ENCODE results near the gene FMNL1. TPM values are rescaled to one million over a fixed set of nuclear protein-coding genes. Genes with fewer than 3 reads are reported as not detected.

FMNL1 gene
- total RNA-seq, 5 donors from 2014 or later (not counting 1 experiment from before 2014, with no cell fraction given): 362 to 473 (median 457) TPM

GRCh38 chr17:45184144-45184543 lies 37.5 kb upstream of the FMNL1 start:
- Mint-ChIP-seq H3K27me3 (peaks cover 0 to 1% of the 10 kb centered on the region in 2 donors), H3K4me3 (no peak overlapping the region), H3K4me1 (no peaks in the 10 kb centered on the region), H3K27ac (no peak overlapping the region), H3K9me3 (no peaks in the 10 kb centered on the region), H3K36me3 (no peaks in the 10 kb centered on the region)
- CTCF ChIA-PET: interaction anchor here in 1 of 2 donors (1.4 kb wide), 1 partner anchor 49 kb away, joined by 4 read pairs; the partner anchor contains the start of gene ACBD4
- POLR2A ChIA-PET: interaction anchor here in 1 of 2 donors (0.6 kb wide), 1 partner anchor 29 kb away, joined by 9 read pairs; no protein-coding TSS in a partner anchor
- no peak overlapping the region for H3K27ac ChIP-seq (ENCODE audit: low read length)
- no peaks in the 10 kb centered on the region for H3K36me3 ChIP-seq (ENCODE audit: control insufficient read depth in 2 of 2, extremely low read depth in 1 of 2, insufficient read depth in 1 of 2, low read length in 1 of 2)
- 60% methylated on average over 2 of the region's 5 CpGs for WGBS (ENCODE audit: insufficient coverage)
- no peaks in the 10 kb centered on the region for H3K9me3 ChIP-seq
- no peaks in the 10 kb centered on the region for H3K27me3 ChIP-seq (replicated peaks in 1 of 2; ENCODE audit: control insufficient read depth in 2 of 2, extremely low read depth in 1 of 2, insufficient read depth in 2 of 2, low read length in 1 of 2)
- DNase-seq (no peak), ATAC-seq (replicated peaks in 1 of 4) (no peak)
- no peaks in the 10 kb centered on the region for H3K4me1 ChIP-seq (ENCODE audit: control insufficient read depth in 1 of 2, extremely low read depth in 1 of 2, insufficient read depth in 2 of 2, low read length in 2 of 2)
- no peak overlapping the region for H3K4me3 ChIP-seq (ENCODE audit: control insufficient read depth in 1 of 2, extremely low read depth in 1 of 2, low read length in 1 of 2)

- Histone ChIP-seq H3K36me3 (ENCODE audit: control insufficient read depth in 2 of 2, extremely low read depth in 1 of 2, insufficient read depth in 1 of 2, low read length in 1 of 2) (no peaks in the 10 kb centered on the region), H3K4me3 (ENCODE audit: control insufficient read depth in 1 of 2, extremely low read depth in 1 of 2, low read length in 1 of 2) (no peak overlapping the region), H3K4me1 (ENCODE audit: control insufficient read depth in 1 of 2, extremely low read depth in 1 of 2, insufficient read depth in 2 of 2, low read length in 2 of 2) (no peaks in the 10 kb centered on the region), H3K27me3 (replicated peaks in 1 of 2; ENCODE audit: control insufficient read depth in 2 of 2, extremely low read depth in 1 of 2, insufficient read depth in 2 of 2, low read length in 1 of 2) (no peaks in the 10 kb centered on the region), H3K9me3 (no peaks in the 10 kb centered on the region), H3K27ac (ENCODE audit: low read length) (no peak overlapping the region)
- no peaks in the 10 kb centered on the region for H3K36me3 Mint-ChIP-seq
- H3K4me1 Mint-ChIP-seq: no peaks in the 10 kb centered on the region
- H3K4me3 Mint-ChIP-seq: no peak overlapping the region
- ATAC-seq (replicated peaks in 1 of 4) (no peak), DNase-seq (no peak)
- H3K27ac Mint-ChIP-seq: no peak overlapping the region
- POLR2A ChIA-PET: no interaction called here
- CTCF ChIA-PET: interaction anchor here in 1 of 2 donors (0.7 kb wide), 1 partner anchor 16 kb away, joined by 4 read pairs; no protein-coding TSS in a partner anchor
- peaks cover 0 to 1% of the 10 kb centered on the region in 2 donors for H3K27me3 Mint-ChIP-seq
- WGBS (ENCODE audit: insufficient coverage): 93% methylated on average over 3 of the region's 7 CpGs
- H3K9me3 Mint-ChIP-seq: no peaks in the 10 kb centered on the region
Measured at GRCh38 chr17:45186801-45187354, 34.8 kb upstream of the FMNL1 start.

- Histone ChIP-seq H3K4me3 (ENCODE audit: control insufficient read depth in 1 of 2, extremely low read depth in 1 of 2, low read length in 1 of 2) (no peak overlapping the region), H3K27ac (ENCODE audit: low read length) (no peak overlapping the region), H3K36me3 (ENCODE audit: control insufficient read depth in 2 of 2, extremely low read depth in 1 of 2, insufficient read depth in 1 of 2, low read length in 1 of 2) (no peaks in the 10 kb centered on the region), H3K4me1 (ENCODE audit: control insufficient read depth in 1 of 2, extremely low read depth in 1 of 2, insufficient read depth in 2 of 2, low read length in 2 of 2) (no peaks in the 10 kb centered on the region), H3K9me3 (no peaks in the 10 kb centered on the region), H3K27me3 (replicated peaks in 1 of 2; ENCODE audit: control insufficient read depth in 2 of 2, extremely low read depth in 1 of 2, insufficient read depth in 2 of 2, low read length in 1 of 2) (no peaks in the 10 kb centered on the region)
- no peak for DNase-seq
- Mint-ChIP-seq H3K4me1 (no peaks in the 10 kb centered on the region), H3K27me3 (peaks cover 0 to 1% of the 10 kb centered on the region in 2 donors), H3K36me3 (no peaks in the 10 kb centered on the region), H3K4me3 (no peak overlapping the region), H3K9me3 (no peaks in the 10 kb centered on the region), H3K27ac (no peak overlapping the region)
- ATAC-seq (replicated peaks in 1 of 4): no peak
- ChIA-PET POLR2A (no interaction called here), CTCF (interaction anchor here in 1 of 2 donors (2.1 kb wide), 1 partner anchor 54 kb away, joined by 9 read pairs; the partner anchor contains the start of gene ACBD4)
- WGBS (ENCODE audit: insufficient coverage): no CpG with 5 or more reads among the region's 2 CpGs
Measured at GRCh38 chr17:45189009-45189408, 32.7 kb upstream of the FMNL1 start.

DNA sequence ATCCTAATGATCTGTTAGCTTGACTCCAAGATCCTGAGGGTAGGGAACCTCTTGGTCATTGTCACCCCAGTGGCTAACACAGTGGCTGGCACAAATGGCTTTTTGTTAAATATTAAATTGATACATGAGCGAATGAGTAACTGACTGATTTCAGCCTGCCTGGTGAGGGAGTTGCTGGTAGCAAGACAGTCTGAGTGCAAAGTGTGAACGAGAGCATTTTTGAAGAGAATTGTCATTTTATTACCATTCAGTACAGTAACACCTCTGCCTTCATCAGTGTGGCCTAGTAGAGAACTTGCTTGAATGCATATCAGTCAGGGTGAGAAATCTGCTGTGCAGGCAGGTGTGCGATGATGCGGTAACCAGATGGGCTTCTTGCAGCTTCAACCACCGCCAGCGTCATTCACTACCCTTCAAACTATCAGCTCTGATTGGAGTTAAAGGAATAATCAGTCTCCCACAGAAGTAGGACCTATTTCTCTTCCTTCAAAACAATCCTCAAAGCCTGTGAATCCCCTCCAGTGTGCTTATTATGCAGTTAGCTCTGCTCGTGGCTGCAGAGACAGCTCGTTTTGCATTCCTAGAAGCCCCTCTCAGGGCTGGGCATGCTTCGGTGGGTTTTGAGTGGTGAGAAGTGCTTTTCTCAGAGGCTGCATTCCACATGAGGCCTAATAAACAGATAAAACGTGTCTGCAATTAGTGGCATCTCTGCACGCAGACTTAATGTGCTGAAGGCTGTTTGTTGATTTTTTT lies 31.0 kb upstream of the FMNL1 start:
- WGBS (ENCODE audit: insufficient coverage): 63% methylated on average over 5 of the region's 11 CpGs
- H3K36me3 Mint-ChIP-seq: no peaks in the 10 kb centered on the region
- H3K4me3 ChIP-seq (ENCODE audit: control insufficient read depth in 1 of 2, extremely low read depth in 1 of 2, low read length in 1 of 2): no peak overlapping the region
- POLR2A ChIA-PET: no interaction called here
- no peaks in the 10 kb centered on the region for H3K27me3 ChIP-seq (replicated peaks in 1 of 2; ENCODE audit: control insufficient read depth in 2 of 2, extremely low read depth in 1 of 2, insufficient read depth in 2 of 2, low read length in 1 of 2)
- peaks cover 0 to 2% (median 0%) of the 10 kb centered on the region in 3 donors for H3K9me3 Mint-ChIP-seq
- ATAC-seq (replicated peaks in 1 of 4) (no peak), DNase-seq (no peak)
- no peak overlapping the region for H3K4me3 Mint-ChIP-seq
- H3K36me3 ChIP-seq (ENCODE audit: control insufficient read depth in 2 of 2, extremely low read depth in 1 of 2, insufficient read depth in 1 of 2, low read length in 1 of 2): no peaks in the 10 kb centered on the region
- no peak overlapping the region for H3K27ac ChIP-seq (ENCODE audit: low read length)
- peaks cover 0 to 1% of the 10 kb centered on the region in 2 donors for H3K27me3 Mint-ChIP-seq
- CTCF ChIA-PET: interaction anchor here (0.6 to 2.1 kb wide), 2 partner anchors 28 to 55 kb away, joined by 7 to 9 read pairs; partner anchors contain the start of gene ACBD4 (in 1 of the 2)
- H3K4me1 ChIP-seq (ENCODE audit: control insufficient read depth in 1 of 2, extremely low read depth in 1 of 2, insufficient read depth in 2 of 2, low read length in 2 of 2): no peaks in the 10 kb centered on the region
- H3K9me3 ChIP-seq: no peaks in the 10 kb centered on the region
- no peak overlapping the region for H3K27ac Mint-ChIP-seq
- H3K4me1 Mint-ChIP-seq: no peaks in the 10 kb centered on the region

- no peak for ATAC-seq (replicated peaks in 1 of 4)
- H3K4me3 ChIP-seq (ENCODE audit: control insufficient read depth in 1 of 2, extremely low read depth in 1 of 2, low read length in 1 of 2): no peak overlapping the region
- Mint-ChIP-seq H3K4me3 (no peak overlapping the region), H3K9me3 (peaks cover 0 to 3% (median 0%) of the 10 kb centered on the region in 3 donors), H3K36me3 (no peaks in the 10 kb centered on the region), H3K27me3 (no peaks in the 10 kb centered on the region), H3K4me1 (peaks cover 0 to 5% (median 4%) of the 10 kb centered on the region in 3 donors), H3K27ac (no peak overlapping the region)
- H3K36me3 ChIP-seq (ENCODE audit: control insufficient read depth in 2 of 2, extremely low read depth in 1 of 2, insufficient read depth in 1 of 2, low read length in 1 of 2): no peaks in the 10 kb centered on the region
- no peak overlapping the region for H3K27ac ChIP-seq (ENCODE audit: low read length)
- H3K9me3 ChIP-seq: no peaks in the 10 kb centered on the region
- ChIA-PET CTCF (interaction anchor here (0.6 to 2.2 kb wide), 4 partner anchors 43 to 60 kb away, joined by 3 to 22 read pairs (median 6); partner anchors contain the start of gene ACBD4 (in 2 of the 2)), POLR2A (interaction anchor here (0.6 to 1.0 kb wide), 3 partner anchors 19 to 60 kb away, joined by 3 to 8 read pairs (median 4); no protein-coding TSS in a partner anchor)
- H3K4me1 ChIP-seq (ENCODE audit: control insufficient read depth in 1 of 2, extremely low read depth in 1 of 2, insufficient read depth in 2 of 2, low read length in 2 of 2): peaks cover 0 to 7% of the 10 kb centered on the region in 2 experiments
- DNase-seq: no peak
- H3K27me3 ChIP-seq (replicated peaks in 1 of 2; ENCODE audit: control insufficient read depth in 2 of 2, extremely low read depth in 1 of 2, insufficient read depth in 2 of 2, low read length in 1 of 2): no peaks in the 10 kb centered on the region
Measured at GRCh38 chr17:45195424-45195823, 26.3 kb upstream of the FMNL1 start.

DNA sequence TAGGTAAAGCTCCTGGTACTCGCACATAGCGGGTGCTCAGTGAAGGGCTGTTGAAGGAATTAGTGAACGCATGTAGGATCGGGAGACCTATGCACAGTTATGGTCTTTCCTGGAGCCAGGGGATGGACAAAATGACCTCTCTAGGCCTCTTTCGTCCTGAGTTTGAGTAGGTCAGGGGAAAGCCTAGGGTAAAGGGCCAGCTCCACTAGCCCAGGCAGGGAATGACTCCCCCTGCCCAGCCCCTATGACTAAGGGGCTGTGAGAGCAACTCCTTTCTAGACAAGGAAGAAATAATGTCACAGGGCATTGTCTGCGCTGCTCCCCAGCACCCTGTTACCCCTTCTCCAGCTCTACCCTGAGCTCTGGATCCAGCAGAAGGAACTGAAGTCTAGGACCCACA lies 24.6 kb upstream of the FMNL1 start:
- POLR2A ChIA-PET: no interaction called here
- Mint-ChIP-seq H3K4me3 (no peak overlapping the region), H3K27me3 (no peaks in the 10 kb centered on the region), H3K27ac (no peak overlapping the region), H3K9me3 (peaks cover 0 to 3% (median 0%) of the 10 kb centered on the region in 3 donors), H3K36me3 (no peaks in the 10 kb centered on the region), H3K4me1 (peaks cover 0 to 5% (median 4%) of the 10 kb centered on the region in 3 donors)
- CTCF ChIA-PET: interaction anchor here (0.5 to 5.2 kb wide), 15 partner anchors 12 to 146 kb away, joined by 3 to 144 read pairs (median 6); partner anchors contain the start of genes ACBD4 (in 2 of the 2), HEXIM1 (in 1 of the 2) and HEXIM2 (in 1 of the 2)
- Histone ChIP-seq H3K27me3 (replicated peaks in 1 of 2; ENCODE audit: control insufficient read depth in 2 of 2, extremely low read depth in 1 of 2, insufficient read depth in 2 of 2, low read length in 1 of 2) (no peaks in the 10 kb centered on the region), H3K4me1 (ENCODE audit: control insufficient read depth in 1 of 2, extremely low read depth in 1 of 2, insufficient read depth in 2 of 2, low read length in 2 of 2) (peaks cover 0 to 7% of the 10 kb centered on the region in 2 experiments), H3K36me3 (ENCODE audit: control insufficient read depth in 2 of 2, extremely low read depth in 1 of 2, insufficient read depth in 1 of 2, low read length in 1 of 2) (no peaks in the 10 kb centered on the region), H3K9me3 (no peaks in the 10 kb centered on the region), H3K4me3 (ENCODE audit: control insufficient read depth in 1 of 2, extremely low read depth in 1 of 2, low read length in 1 of 2) (no peak overlapping the region), H3K27ac (ENCODE audit: low read length) (no peak overlapping the region)
- 100% methylated on average over 3 of the region's 6 CpGs for WGBS (ENCODE audit: insufficient coverage)
- DNase-seq (no peak), ATAC-seq (replicated peaks in 1 of 4) (no peak)
